ENCODE measurements around the gene MID2.
"Not testable (repeated sequence)": the region's sequence is repeated elsewhere in the genome, so short reads cannot be mapped to it uniquely, and the experiment has no call there.

MID2 gene

DNA sequence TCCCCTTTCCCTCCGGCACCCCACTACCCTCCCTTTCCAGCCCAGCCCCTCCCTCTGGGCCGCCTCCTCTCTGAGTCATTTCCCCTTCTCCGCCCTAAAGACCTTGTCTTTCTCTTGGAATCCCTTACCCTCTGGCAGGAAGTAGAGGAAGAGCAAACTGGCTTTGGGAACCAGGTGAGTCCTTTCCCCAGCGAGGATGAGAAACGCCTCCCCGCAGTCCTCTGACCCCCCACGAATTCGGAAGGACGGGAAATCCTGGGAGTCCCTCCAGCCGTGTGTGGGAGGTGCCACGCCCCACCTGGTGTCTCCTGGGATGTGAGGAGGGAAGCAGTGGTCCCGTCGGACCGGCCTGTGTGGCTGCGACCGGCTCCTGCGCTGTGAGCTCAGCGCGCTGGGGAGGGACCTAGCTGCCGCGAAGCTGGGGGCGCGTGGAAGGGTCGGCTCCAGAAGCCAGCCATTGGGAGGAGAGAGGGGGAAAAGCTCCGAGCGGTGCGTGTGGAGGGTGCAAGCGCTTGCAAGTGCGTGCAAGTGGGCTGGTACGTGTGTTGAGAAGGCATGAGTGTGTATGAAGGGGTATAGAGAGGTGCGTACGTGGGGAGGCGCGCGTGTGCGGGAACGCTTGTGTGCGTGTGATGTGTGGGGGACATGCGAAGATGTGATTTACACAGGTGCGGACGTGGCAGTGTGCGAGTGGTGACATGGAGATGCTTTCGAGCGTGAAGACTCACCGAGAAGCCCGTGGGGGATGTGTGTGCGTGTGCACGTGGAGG lies 110.2 kb downstream of the MID2 start:
- H3K9ac ChIP-seq, result no peak overlapping the region
- TF ChIP-seq, protein P1, sequence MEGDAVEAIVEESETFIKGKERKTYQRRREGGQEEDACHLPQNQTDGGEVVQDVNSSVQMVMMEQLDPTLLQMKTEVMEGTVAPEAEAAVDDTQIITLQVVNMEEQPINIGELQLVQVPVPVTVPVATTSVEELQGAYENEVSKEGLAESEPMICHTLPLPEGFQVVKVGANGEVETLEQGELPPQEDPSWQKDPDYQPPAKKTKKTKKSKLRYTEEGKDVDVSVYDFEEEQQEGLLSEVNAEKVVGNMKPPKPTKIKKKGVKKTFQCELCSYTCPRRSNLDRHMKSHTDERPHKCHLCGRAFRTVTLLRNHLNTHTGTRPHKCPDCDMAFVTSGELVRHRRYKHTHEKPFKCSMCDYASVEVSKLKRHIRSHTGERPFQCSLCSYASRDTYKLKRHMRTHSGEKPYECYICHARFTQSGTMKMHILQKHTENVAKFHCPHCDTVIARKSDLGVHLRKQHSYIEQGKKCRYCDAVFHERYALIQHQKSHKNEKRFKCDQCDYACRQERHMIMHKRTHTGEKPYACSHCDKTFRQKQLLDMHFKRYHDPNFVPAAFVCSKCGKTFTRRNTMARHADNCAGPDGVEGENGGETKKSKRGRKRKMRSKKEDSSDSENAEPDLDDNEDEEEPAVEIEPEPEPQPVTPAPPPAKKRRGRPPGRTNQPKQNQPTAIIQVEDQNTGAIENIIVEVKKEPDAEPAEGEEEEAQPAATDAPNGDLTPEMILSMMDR (conservative IDR thresholded peaks at IDR 0.05; ENCODE audit: low read depth, low read length), result no peak
- no peak overlapping the region for H3K4me3 ChIP-seq (IDR thresholded peaks at IDR 0.05; ENCODE audit: insufficient read depth, low read depth, low read length)
- no peaks in the 10 kb centered on the region for H3K4me1 ChIP-seq (ENCODE audit: low read depth, poor library complexity, severe bottlenecking)
- H3K79me2 ChIP-seq (ENCODE audit: insufficient read depth, low read depth), result no peaks in the 10 kb centered on the region
- no peaks in the 10 kb centered on the region for H3K36me3 ChIP-seq (ENCODE audit: insufficient read depth)
- no peaks in the 10 kb centered on the region for H3K27me3 ChIP-seq (ENCODE audit: insufficient read depth, low read depth)
- no peaks in the 10 kb centered on the region for H4K20me1 ChIP-seq (ENCODE audit: insufficient read depth)
- H3K4me2 ChIP-seq, result no peak overlapping the region
- no peak overlapping the region for H3K27ac ChIP-seq
- no peak overlapping the region for H2AFZ ChIP-seq (ENCODE audit: low read depth)

- no peak overlapping the region for H3K4me3 ChIP-seq (IDR thresholded peaks at IDR 0.05; ENCODE audit: insufficient read depth, low read depth, low read length)
- H3K27ac ChIP-seq, result no peak overlapping the region
- H3K9ac ChIP-seq, result no peak overlapping the region
- TF ChIP-seq, protein P1 (conservative IDR thresholded peaks at IDR 0.05; ENCODE audit: low read depth, low read length), result no peak
- H3K79me2 ChIP-seq (ENCODE audit: insufficient read depth, low read depth), result no peaks in the 10 kb centered on the region
- no peaks in the 10 kb centered on the region for H3K4me1 ChIP-seq (ENCODE audit: low read depth, poor library complexity, severe bottlenecking)
- H3K4me2 ChIP-seq, result no peak overlapping the region
- no peaks in the 10 kb centered on the region for H4K20me1 ChIP-seq (ENCODE audit: insufficient read depth)
- H3K27me3 ChIP-seq (ENCODE audit: insufficient read depth, low read depth), result no peaks in the 10 kb centered on the region
- no peaks in the 10 kb centered on the region for H3K36me3 ChIP-seq (ENCODE audit: insufficient read depth)
- H2AFZ ChIP-seq (ENCODE audit: low read depth), result no peak overlapping the region
These were observed 110.7 kb downstream of the MID2 start for GRCh38 chrX:107936434-107936730.

GRCh38 chrX:107940095-107940494 lies 114.4 kb downstream of the MID2 start:
- Histone ChIP-seq H3K4me1 (ENCODE audit: low read depth, poor library complexity, severe bottlenecking) (no peaks in the 10 kb centered on the region), H3K27me3 (ENCODE audit: insufficient read depth, low read depth) (no peaks in the 10 kb centered on the region), H3K4me2 (no peak overlapping the region), H4K20me1 (ENCODE audit: insufficient read depth) (no peaks in the 10 kb centered on the region), H3K27ac (no peak overlapping the region), H3K9ac (no peak overlapping the region), H2AFZ (ENCODE audit: low read depth) (no peak overlapping the region), H3K79me2 (ENCODE audit: insufficient read depth, low read depth) (no peaks in the 10 kb centered on the region), H3K36me3 (ENCODE audit: insufficient read depth) (no peaks in the 10 kb centered on the region), H3K4me3 (IDR thresholded peaks at IDR 0.05; ENCODE audit: insufficient read depth, low read depth, low read length) (no peak overlapping the region)
- TF ChIP-seq, protein P1 (conservative IDR thresholded peaks at IDR 0.05; ENCODE audit: low read depth, low read length), result no peak

DNA sequence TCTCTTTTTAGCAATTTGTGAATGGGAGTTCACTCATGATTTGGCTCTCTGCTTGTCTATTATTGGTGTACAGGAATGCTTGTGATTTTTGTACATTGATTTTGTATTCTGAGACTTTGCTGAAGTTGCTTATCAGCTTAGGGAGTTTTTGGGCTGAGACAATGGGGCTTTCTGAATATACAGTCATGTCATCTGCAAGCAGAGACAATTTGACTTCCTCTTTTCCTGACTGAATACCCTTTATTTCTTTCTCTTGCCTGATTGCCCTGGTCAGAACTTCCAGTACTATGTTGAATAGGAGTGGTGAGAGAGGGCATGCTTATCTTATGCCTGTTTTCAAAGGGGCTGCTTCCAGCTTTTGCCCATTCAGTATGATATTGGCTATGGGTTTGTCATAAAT lies 129.7 kb downstream of the MID2 start:
- not testable (repeated sequence) for H3K27ac ChIP-seq; H4K20me1 ChIP-seq (ENCODE audit: insufficient read depth); H3K4me1 ChIP-seq (ENCODE audit: low read depth, poor library complexity, severe bottlenecking); H3K27me3 ChIP-seq (ENCODE audit: insufficient read depth, low read depth); H2AFZ ChIP-seq (ENCODE audit: low read depth); H3K4me3 ChIP-seq (IDR thresholded peaks at IDR 0.05; ENCODE audit: insufficient read depth, low read depth, low read length); H3K36me3 ChIP-seq (ENCODE audit: insufficient read depth); H3K4me2 ChIP-seq; H3K9ac ChIP-seq; H3K79me2 ChIP-seq (ENCODE audit: insufficient read depth, low read depth)

- TF ChIP-seq, protein P1 (conservative IDR thresholded peaks at IDR 0.05; ENCODE audit: low read depth, low read length), result no peak
- Histone ChIP-seq H3K4me2 (no peak overlapping the region), H2AFZ (ENCODE audit: low read depth) (no peak overlapping the region), H3K9ac (no peak overlapping the region), H3K79me2 (ENCODE audit: insufficient read depth, low read depth) (no peaks in the 10 kb centered on the region), H3K4me1 (ENCODE audit: low read depth, poor library complexity, severe bottlenecking) (no peaks in the 10 kb centered on the region), H3K27me3 (ENCODE audit: insufficient read depth, low read depth) (no peaks in the 10 kb centered on the region), H3K4me3 (IDR thresholded peaks at IDR 0.05; ENCODE audit: insufficient read depth, low read depth, low read length) (no peak overlapping the region), H4K20me1 (ENCODE audit: insufficient read depth) (no peaks in the 10 kb centered on the region), H3K36me3 (ENCODE audit: insufficient read depth) (no peaks in the 10 kb centered on the region), H3K27ac (no peak overlapping the region)
These were observed 143.0 kb downstream of the MID2 start for GRCh38 chrX:107968623-107969022.

Data from KMS-11 (cell line).